Thyroid gland (tissue), 4 donors: ENCODE results near the gene SPINT4.

Experiments used
- CTCF ChIP-seq, 6 experiments: fragments of 200-600 bp in 3 of 6; fragments of 450-650 bp in 3 of 6; sonication (generic) in 3 of 6; IDR thresholded peaks; one replicate each; pipeline ENCODE4 v1.5.1; 2016 to 2019; ENCODE audit warnings: antibody characterized with exemption in 6 of 6, mild to moderate bottlenecking in 2 of 6, inconsistent platforms in 1 of 6, moderate library complexity in 1 of 6
- POLR2A ChIP-seq, 2 donors: fragments of 450-650 bp; IDR thresholded peaks; one replicate each; pipeline ENCODE4 v1.6.1; 2017; ENCODE audit warnings: antibody characterized with exemption in 2 of 2, mild to moderate bottlenecking in 2 of 2, moderate library complexity in 1 of 2

- TF ChIP-seq CTCF (IDR thresholded peaks at IDR 0.05), result no peak
- no peak for TF ChIP-seq POLR2A (IDR thresholded peaks at IDR 0.05)
These were observed 43.8 kb downstream of the SPINT4 start for GRCh38 chr20:45765980-45766379.
